Stimulated activated CD4-positive, alpha-beta T cell treated with anti-CD3 and anti-CD28 coated beads, TNF-alpha, amount 100 ng/mL, for 1 hour (primary cell): ENCODE results near the gene SHANK2.

Experiments
- DNase-seq, 3 donors: peaks; one replicate each; pipeline ENCODE4 v3.0.0-alpha.2; 2020; ENCODE audit warnings: low read depth in 3 of 3, low spot score in 1 of 3

SHANK2 gene

DNA sequence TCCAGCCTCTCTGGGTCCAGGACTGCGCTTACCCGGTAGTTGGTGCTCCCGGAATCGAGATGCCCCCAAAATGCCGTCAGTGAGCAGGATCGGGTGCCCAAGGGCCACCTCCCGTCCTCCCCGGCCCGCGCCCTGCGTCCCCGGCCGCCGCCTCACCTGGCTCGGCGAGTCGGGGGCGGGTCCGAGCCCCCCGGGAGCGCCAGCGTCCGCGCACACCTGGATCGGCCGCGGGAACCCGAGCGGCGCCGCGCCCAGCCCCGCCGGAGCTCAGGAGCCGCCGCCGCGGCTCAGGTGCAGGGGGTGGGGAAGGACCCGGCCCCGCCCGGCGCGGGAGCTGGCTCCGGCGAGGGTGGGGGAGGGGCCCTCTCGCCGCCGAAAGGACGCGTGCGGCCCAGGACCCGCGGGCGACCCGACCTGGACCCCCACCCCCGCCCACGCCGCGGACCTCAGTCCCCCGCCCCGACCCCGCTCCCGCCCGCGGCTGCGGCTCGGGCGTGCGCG is at the start of gene SHANK2:
Gene SHANK2, minus strand, starts transcription at position 309 of the 501 bp plus-strand sequence. CDS start 105,251 bp downstream, outside the sequence.
- no peak for DNase-seq

DNA sequence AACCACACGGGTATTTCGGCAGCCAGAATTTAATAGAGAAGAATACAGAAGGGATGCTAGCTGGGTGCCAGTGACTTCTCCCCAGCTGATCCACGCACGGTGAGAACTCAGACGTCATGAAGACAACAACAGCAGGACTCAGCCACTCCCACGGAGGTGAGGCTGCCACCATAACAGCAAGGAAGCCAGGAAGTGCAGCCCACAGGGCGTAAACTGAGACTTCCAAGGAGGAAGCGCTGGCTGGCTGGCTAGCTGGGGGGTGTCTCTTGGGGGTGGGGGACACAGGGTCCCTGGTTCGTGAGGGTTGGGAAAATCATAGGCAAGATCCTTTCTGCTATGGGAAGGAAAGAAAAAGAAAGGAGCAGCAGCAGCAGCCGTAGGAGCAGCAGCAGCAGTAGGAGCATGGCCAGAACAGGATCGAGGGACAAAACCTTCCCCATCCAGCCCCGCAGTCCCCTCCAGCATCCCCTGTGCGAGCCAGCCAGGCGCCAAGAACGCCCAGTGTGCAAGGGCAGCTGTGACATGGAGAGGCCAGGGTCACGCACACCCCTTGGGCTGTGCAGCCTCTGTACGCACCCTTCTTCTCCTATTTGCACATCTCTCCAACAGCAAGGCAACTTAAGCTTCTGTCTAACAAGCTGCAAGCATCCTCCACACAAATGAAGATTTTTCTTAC is 49.6 kb upstream of the SHANK2 start:
- no peak for DNase-seq

DNA sequence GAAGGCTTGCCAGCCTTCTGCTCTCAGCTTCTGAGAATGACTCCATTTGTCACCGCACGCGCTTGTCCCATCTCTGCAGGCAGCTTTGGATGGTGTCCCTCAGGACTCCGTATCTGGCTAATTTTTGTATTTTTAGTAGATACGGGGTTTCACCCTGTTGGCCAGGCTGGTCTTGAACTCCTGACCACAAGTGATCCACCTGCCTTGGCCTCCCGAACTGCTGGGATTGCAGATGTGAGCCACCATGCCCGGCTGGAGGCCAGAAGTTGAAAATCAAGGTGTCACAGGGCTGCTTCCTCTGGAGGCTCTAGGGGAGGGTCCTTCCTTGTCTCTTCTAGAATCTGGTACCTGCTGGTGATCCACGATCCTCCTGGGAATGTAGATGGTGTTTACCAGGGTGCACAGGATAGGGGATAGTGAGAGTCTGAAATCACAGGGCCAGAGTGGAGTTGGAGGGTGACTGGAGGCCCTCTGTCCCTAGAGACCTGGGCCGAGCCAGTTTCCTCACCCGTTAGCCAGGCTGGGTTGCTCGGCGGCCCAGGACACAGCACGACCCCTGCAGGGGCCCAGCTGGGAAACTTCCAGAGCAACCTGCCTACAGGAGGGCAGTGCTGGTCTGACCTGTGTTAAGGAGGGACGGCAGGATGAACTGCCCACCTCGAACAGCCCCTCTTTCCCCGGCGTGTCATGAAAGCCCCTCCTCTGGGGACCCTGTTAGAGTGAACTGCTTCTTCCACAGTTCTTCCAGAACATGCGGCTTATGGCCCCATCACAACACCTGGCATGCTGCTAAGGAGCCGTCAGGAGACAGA is 48.9 kb upstream of the SHANK2 start:
- no peak for DNase-seq

DNA sequence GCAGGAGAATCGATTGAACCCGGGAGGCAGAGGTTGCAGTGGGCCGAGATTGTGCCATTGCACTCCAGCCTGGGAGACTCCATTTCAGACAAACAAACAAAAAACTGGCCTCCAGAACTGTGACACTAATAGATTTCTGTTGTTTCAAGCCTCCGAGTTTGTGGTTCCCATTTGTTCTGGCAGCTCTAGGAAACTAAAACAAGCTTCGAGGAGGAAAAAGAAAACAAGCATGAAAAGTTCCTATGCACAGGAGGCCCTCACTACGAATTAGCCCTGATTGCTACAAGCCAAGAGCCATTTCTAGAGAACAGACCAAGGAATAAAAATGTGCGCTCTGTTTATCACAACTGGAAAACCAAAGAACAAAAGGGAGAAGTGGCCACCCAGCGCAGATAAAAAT is 47.8 kb upstream of the SHANK2 start:
- DNase-seq, result no peak

DNA sequence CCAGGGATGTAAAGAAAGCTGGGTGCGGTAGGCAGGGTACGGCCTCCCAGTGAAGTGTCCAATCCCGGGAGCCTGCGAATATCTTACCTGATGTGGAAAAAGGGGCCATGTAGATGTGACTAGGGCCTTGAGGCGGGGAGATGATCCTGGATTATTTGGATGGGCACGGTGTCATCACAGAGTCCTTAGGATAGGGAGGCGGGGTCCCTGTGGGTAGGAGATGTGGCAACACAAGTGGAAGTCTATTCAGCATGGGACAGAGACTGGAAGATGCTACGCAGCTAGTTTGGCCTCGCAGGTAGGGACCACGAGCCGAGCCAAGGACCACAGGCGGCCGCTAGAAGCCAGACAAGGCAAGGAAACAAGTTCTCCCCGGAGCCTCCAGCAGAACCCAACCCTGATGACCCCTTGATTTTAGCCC is 46.4 kb upstream of the SHANK2 start:
- no peak for DNase-seq

DNA sequence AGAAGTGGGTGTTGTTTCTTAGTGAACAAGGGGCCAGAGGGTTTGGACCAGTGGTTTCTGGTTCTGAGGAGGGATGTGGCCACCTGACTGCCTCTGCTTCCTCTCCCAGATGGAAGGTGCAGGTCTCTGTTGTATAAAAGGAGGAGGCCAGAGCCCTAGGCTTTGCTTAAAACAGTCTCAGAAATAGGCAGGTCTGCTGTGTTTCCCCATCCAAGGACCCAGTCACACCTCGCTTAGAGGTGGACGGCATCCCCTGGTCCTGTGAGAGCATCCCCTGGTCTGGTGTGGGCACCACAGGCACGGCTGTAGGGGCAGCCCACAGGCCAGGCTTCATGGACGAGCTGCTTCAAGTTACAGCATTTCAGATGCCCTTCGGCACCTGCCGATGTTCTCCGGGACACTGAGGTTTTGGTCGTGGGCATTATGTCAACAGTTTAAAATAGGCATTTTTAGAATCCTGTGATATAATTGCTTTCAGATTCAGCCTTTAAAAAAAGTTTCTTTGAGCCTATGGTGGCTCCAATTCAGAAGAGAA is 45.7 kb upstream of the SHANK2 start:
- no peak for DNase-seq

DNA sequence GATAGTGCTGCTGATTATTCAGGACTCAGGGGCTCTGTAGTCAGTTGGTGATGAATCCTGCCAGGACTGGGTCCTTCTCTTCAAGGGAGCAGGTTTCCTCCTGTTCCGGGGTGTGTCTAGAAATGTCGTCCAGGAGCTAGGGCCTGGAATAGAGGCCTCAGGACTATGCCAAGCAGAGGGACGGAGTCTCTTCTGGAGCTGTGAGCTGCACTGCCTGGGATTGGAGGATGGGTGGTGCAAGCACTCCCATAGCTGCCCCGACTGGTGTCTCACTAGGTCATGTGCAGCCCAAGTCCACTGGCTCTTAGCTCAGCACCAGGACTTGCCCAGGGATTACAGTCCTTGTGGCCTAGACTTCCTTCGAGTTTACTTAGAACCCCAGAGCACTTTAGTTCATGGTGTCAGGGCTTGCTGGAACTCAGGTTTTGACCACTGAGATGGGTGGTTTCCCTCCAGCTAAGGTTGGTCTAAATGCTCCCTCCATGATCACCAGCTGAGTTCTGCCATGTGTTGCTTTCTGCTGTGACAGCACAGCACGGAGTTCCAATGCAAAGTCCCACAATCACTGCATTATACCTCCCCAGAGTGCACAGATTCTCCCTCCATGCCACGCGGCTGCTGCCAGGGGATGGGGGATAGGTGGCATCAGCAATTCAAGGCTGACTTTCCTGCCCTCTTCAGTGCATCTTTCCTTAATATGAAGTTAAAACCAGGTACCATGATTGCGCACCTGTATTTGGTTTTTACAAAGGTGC is 42.6 kb upstream of the SHANK2 start:
- DNase-seq, result no peak

DNA sequence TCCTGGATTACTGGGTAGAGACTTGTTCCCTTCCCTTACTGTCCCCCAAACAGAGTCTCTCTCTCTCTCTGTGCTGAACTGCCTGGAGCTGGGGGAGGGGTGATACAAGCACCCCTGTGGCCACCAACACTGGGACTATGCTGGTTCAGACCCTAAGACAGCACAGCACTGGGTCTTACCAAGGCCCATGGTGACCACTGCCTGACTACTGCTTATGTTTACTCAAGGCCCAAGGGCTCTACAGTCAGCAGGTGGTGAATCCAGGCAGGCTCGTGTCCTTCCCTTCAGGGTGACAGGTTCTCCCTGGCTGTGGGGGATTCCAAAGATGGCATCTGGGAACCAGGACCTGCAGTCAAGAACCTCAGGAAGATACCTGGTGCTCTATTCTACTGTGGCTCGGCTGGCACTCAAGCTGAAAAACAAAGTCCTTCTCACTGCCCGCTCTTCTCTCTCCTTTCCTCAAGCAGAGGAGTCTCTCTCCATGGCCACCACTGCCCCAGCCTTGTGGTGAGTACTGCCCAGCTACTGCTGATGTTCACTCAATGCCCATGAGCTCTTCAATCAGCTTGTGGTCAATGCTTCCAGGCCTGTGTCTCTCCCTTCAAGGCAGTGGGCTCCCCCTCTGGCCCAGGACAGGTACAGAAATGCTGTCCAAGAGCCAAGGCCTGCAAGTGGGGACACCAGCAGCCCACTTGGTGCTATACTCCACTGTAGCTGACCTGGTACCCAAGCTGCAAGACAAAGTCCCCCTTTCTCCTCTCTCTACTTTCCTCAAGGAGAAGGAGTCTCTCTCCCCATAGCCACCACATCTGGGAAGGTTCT is 41.8 kb upstream of the SHANK2 start:
- DNase-seq, result no peak

DNA sequence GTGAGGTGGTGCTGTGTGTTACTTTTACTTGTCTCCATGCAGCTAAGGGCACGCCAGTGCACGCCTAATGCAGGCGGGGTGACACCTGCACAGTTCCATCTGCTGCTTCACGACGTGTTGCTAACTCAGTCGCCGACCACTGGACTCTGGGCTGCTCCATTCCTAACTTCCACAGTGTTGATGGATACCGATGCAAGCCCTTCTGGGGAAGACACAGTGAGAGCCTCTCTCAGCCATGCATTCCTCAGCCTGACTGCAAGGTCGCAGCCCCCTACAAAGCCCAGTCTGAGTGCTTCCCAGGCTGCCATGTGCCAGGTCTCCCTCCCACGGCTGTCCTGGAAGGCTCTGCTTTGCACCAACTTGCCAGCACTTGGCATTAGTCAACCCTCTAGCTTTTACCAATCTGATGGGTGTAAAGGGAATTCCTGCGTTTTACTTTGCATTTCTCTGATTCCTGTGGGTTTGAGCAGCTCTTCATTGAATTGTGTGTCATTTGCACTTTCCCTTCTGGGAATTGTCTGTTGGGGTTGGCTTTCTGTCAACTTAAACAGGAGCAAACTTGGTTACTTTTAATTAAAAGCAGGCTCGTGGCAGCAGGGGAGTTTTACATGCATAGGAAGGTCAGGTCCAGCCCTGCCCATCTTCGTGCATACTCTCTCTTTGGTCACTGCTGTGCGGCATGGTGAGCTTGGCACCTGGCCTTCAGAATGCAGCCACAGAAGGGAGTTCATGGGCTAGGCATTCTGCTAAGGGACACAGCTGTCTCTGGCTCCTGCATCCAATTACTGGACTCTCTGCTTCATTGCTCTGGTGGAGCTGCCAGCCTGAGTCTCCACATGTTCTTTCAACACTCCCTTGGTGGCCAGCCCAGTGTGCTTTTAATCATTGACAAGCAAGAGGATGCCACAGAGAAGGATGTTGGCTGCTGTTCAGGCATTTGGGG is 34.6 kb upstream of the SHANK2 start:
- no peak for DNase-seq

DNA sequence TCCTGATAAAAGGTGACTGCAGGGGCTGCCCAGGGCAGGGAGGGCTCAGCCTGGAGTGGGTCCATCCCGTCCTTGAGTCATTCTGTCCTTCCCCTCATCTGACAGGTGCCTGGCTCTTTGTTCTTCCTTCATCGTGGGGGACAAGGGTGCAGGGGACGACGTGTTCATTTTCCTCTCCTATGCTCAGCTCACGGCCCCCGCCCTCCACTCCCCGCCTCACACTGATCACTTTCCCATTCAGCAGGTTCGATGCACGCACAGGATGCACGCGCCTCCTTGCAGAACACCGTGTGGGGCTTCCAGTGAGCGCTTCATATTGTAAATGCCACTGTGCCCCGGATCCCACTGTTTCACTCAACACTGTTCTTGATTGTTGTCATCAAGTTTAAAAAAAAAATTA is 32.7 kb upstream of the SHANK2 start:
- no peak for DNase-seq

DNA sequence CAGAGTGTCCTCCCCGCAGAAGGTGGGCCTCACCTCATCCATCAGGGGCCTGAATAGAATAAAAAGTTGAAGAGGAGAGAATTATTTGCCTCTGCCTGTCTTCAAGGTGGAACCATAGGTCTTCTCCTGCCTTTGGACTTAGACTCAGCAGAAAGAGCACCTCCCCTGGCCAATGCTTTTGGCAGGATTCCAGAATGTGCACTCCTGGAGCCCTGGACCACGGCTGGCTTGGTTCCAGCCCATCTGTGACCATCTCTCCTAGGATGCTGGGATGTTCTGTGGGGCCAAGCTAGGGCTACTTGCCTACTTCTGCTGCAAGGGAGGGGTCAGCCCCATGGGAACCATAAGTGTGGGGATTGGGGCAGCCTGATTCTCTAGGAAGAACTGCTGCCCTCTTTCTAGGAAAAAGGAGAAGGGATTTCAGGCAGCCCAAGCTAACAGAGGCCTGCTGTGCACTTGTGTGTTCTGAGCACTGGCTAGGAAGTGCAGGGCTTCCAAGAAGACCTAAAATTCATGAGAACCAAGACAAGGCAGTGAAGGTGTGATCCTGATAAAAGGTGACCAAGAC is 32.2 kb upstream of the SHANK2 start:
- no peak for DNase-seq

DNA sequence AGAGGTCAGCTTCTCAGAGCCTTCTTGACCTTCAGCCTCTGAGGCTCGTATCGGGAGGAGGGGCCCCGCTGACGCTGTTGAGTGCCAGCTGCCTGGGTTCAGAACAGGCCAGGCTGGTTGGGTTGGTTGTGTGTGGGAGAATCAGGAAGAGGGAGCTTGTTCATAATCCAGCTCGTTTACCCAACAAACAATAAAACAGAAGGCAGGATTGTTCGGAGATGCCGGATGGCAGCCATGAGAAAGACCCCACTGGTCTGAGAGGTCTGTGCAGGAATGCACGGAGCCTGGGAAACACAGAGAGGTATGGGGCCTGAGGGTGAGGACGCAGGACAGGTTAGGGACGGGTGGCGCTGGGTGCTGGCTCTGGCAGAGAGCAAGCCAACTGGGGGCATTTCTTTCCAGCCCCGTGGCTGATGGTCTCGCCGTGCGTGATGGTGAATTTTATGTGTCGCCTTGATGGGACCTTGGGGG is 31.6 kb upstream of the SHANK2 start:
- DNase-seq, result no peak

DNA sequence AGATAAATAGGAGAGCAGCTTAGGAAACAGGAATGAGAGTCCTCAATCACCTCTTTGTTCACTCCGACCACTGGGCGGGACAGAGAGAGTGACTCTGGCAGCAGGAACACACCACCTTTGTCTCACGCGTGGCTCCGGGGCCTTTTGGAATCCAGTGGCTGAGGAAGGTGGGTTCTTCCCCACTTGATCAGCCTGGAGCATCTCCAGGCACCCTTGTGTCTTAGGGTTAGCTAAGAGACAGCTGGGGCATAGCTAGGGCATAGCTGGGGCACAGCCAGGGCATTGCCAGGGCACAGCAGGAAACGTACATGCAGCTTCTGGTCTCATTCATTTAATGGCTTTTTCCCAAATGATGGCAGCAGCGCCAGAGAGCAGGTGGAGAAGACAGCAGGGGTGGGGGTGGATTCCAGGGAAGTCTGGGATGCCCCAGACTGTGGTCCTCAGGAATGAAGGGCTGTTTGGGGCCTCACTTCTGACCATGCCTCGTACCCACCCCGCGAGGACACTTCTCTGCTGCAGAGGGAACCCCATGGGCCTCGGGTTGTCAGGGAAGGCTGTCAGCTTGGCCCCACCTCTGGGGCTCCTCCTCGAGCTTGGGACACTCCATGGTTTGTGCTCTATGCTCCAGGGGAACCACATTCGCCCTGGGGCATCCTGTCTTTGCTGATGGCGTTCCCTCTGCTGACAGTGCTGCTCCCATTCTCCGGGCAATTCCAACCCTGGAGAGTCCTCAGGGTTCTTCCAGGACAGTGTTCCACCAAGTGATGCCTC is 30.4 kb upstream of the SHANK2 start:
- DNase-seq, result no peak

DNA sequence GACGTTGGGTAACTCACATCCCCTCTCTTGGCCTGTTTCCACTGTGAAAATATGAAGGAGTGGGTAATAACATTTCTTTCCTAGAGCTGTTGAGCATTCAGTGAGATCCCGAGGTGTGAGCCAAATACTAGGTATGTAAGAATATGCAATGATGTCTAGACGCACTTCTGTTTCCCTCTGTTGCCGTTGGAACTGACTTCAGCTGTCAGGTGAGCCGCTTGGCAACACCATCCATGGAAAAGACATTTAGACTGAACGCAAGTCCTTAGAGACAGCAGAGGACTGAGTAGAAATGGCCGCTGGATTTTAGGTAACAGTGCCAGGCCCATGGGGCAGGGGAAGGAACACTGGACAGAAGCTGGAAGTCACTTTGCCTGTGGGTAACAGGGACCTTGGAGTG is 29.5 kb upstream of the SHANK2 start:
- DNase-seq, result no peak

DNA sequence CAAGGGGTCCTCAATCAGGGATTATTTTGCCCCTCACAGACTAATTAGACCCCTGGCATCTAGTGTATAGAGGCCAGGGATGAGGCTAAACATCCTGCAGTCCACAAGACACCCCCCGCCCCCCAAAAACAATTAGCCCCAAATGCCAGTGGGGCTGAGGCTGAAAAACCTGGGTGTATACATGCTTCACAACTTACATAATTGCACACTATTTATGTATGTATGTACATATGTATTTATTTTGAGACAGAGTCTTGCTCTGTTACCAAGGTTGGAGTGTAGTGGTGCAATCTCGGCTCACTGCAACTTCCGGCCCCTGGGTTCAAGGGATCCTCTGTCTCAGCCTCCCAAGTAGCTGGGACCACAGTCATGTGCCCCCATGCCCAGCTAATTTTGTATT is 28.8 kb upstream of the SHANK2 start:
- no peak for DNase-seq

DNA sequence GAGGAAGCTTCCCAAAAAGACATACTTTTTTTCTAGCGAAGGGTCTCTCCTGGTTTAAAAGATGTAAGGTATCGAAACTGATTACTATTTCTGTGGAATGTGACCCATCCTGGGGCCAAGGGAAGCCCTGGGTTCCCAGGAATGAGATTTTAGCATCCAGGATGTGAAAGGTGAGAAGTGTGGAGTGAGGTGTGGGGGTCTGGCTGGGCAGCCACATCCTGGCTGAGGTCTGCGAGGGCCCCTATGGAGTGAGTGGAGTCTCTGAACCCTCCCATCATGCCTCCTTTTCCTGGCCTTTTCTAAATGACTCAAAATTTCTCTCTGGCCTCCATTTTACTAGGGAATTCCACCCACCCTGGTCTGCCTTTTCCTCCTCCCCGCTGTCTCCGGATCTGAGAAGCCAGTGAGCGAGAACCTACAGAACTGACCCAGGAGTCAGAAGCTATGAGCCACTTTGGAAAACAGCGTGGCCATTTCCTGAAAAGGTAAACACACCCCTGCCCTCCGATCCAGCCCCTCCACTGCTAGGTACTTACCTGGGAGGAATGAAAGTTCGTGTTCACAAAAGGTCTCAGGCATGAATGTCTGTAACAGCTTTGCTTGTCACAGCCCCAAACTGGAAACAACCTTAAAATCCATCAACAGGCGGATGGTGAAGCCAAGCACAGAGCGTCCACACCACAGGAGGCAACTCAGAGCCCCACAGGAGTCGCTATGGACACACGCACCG is 27.7 kb upstream of the SHANK2 start:
- DNase-seq, result no peak

DNA sequence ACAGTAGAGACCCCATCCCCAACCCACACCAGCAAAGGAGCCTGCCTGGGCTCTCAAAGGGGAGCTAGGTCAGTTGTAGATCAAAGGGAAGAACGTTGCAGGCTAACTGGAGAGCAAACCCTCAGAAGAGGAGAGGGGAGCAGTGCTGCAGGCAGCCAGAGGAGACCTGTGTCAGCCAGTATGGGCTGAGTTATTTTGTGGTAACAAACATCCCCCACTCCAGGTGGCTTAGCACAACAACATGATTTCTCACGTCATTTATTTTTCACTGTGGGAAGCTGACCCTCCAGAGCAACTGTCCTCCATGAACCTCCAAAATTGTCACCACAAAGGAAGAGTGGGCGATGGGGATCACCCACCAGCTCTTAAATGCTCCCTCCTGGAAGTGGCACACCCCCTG is 19.8 kb upstream of the SHANK2 start:
- DNase-seq, result no peak
